Activated CD8-positive, alpha-beta memory T cell treated with anti-CD3 and anti-CD28 coated beads, Interleukin-2, amount 50 U/mL, for 48 hours (primary cell): ENCODE data around the gene GTF2H2.
"Not testable (repeated sequence)": the region's sequence is repeated elsewhere in the genome, so short reads cannot be mapped to it uniquely, and the experiment has no call there.

Experiments
- DNase-seq: peaks from one replicate; pipeline ENCODE4 v3.0.0-alpha.2; 2020

Gene GTF2H2

GRCh38 chr5:71011194-71011792, 56.2 kb downstream of the GTF2H2 start:
- DNase-seq: no peak

- not testable (repeated sequence) for DNase-seq
Measured at GRCh38 chr5:71006983-71007382, 60.5 kb downstream of the GTF2H2 start.
